Endodermal cell (in vitro differentiated cells): ENCODE results near the gene STT3A. TPM values are rescaled to one million over a fixed set of nuclear protein-coding genes. Genes with fewer than 3 reads are reported as not detected.

ENCODE experiments used
- DNase-seq: peaks from one replicate; pipeline ENCODE4 v3.0.0-alpha.2; 2017
- H3K27ac ChIP-seq: 2 replicates; pipeline ENCODE4 v1.5.1; 2013; ENCODE audit warnings: mild to moderate bottlenecking, low read depth, low read length, moderate library complexity
- H3K27me3 ChIP-seq: 2 replicates; pipeline ENCODE4 v1.6.1; 2013; ENCODE audit warnings: mild to moderate bottlenecking, low read length, moderate library complexity; ENCODE audit not compliant: insufficient read depth, control insufficient read depth, poor library complexity, severe bottlenecking
- H3K36me3 ChIP-seq: 2 replicates; pipeline ENCODE4 v1.7.0; 2013; ENCODE audit warnings: mild to moderate bottlenecking, low read length, moderate library complexity; ENCODE audit not compliant: control insufficient read depth, insufficient read depth
- H3K4me1 ChIP-seq: one replicate; pipeline ENCODE4 v1.7.0; 2013; ENCODE audit warnings: low read length; ENCODE audit not compliant: control insufficient read depth, insufficient read depth
- H3K4me3 ChIP-seq: 2 replicates; pipeline ENCODE4 v1.5.1; 2013; ENCODE audit warnings: mild to moderate bottlenecking, low read length, moderate library complexity
- H3K9ac ChIP-seq: 2 replicates; pipeline ENCODE4 v1.6.1; 2013; ENCODE audit warnings: mild to moderate bottlenecking, low read length, moderate library complexity; ENCODE audit not compliant: poor library complexity, severe bottlenecking; ENCODE audit errors: extremely low read depth
- H3K9me3 ChIP-seq: 2 replicates; pipeline ENCODE4 v1.6.1; 2013; ENCODE audit warnings: mild to moderate bottlenecking, low read length, moderate library complexity; ENCODE audit not compliant: control insufficient read depth
- H3K27ac Mint-ChIP-seq: 2 replicates; pipeline ENCODE4 v1.8.0; 2020; ENCODE audit warnings: mixed read lengths
- H3K27me3 Mint-ChIP-seq: 2 replicates; pipeline ENCODE4 v1.8.0; 2021; ENCODE audit warnings: mild to moderate bottlenecking, mixed read lengths; ENCODE audit not compliant: insufficient read depth
- H3K36me3 Mint-ChIP-seq: 2 replicates; pipeline ENCODE4 v1.8.0; 2020; ENCODE audit warnings: low read depth, mixed read lengths
- H3K4me1 Mint-ChIP-seq: 2 replicates; pipeline ENCODE4 v1.8.0; 2020; ENCODE audit warnings: mixed read lengths
- H3K4me3 Mint-ChIP-seq: 2 replicates; pipeline ENCODE4 v1.8.0; 2020; ENCODE audit warnings: mild to moderate bottlenecking, moderate library complexity, mixed read lengths
- H3K9me3 Mint-ChIP-seq: 2 replicates; pipeline ENCODE4 v1.8.0; 2020; ENCODE audit warnings: mild to moderate bottlenecking, mixed read lengths
- CTCF ChIP-seq: fragments of 200-600 bp; sonication (generic); conservative IDR thresholded peaks from 2 replicates; pipeline ENCODE4 v1.5.0; 2021; ENCODE audit warnings: antibody characterized with exemption, mild to moderate bottlenecking
- WGBS, 2 experiments: methylation state at CpG; one replicate each; pipeline versions ENCODE4 v1.1.5 to v1.1.7; 2013; ENCODE audit warnings: missing lambda C conversion rate in 2 of 2, mixed read lengths in 1 of 2; ENCODE audit not compliant: insufficient coverage in 1 of 2, insufficient read length in 1 of 2; 5-methylcytosine and 5-hydroxymethylcytosine counted together
- total RNA-seq, 2 donors: library from RNA; stranded (reverse); fragmentation: NEBNext Ultra II Directional in 1 of 2; extraction: Animal tissue kit (Norgen Biotek cat#: 25700) in 1 of 2; gene quantifications; 2 replicates in 1 of 2; 3 replicates in 1 of 2; pipeline ENCODE4 v1.2.1, GENCODE V29; 2021

STT3A gene
- total RNA-seq, 2 donors from 2014 or later, result 158 to 159 TPM

- no peaks in the 10 kb centered on the region for H3K27me3 ChIP-seq
- no peaks in the 10 kb centered on the region for H3K9me3 ChIP-seq
- Mint-ChIP-seq H3K4me3 (no peak overlapping the region), H3K27ac (no peak overlapping the region), H3K9me3 (no peaks in the 10 kb centered on the region), H3K4me1 (peaks cover 19% of the 10 kb centered on the region), H3K36me3 (peaks cover 13% of the 10 kb centered on the region), H3K27me3 (no peaks in the 10 kb centered on the region)
- H3K9ac ChIP-seq, result no peak overlapping the region
- no peak for TF ChIP-seq CTCF
- H3K36me3 ChIP-seq, result peaks cover 11% of the 10 kb centered on the region
- 81 to 86% methylated on average over 1 to 3 of the region's 3 CpGs for WGBS, 2 experiments
- no peak overlapping the region for H3K4me3 ChIP-seq
- DNase-seq, result no peak
- no peaks in the 10 kb centered on the region for H3K4me1 ChIP-seq
- H3K27ac ChIP-seq, result no peak overlapping the region
Observed at GRCh38 chr11:125588505-125588904, 4.1 kb upstream of the STT3A start.

GRCh38 chr11:125591649-125592304, 875 bp upstream of the STT3A start:
- Histone ChIP-seq H3K4me1 (no peaks in the 10 kb centered on the region), H3K4me3 (peak overlapping the region; percentile 97), H3K9ac (peak overlapping the region; percentile 97), H3K27ac (peak overlapping the region; percentile 89), H3K9me3 (no peaks in the 10 kb centered on the region), H3K36me3 (peaks cover 17% of the 10 kb centered on the region), H3K27me3 (no peaks in the 10 kb centered on the region)
- peak overlapping the region; percentile 95 for H3K27ac Mint-ChIP-seq
- H3K4me1 Mint-ChIP-seq, result peaks cover 23% of the 10 kb centered on the region
- no peaks in the 10 kb centered on the region for H3K9me3 Mint-ChIP-seq
- H3K36me3 Mint-ChIP-seq, result peaks cover 14% of the 10 kb centered on the region
- WGBS, 2 experiments, result 11 to 17% methylated on average over 25 to 30 of the region's 30 CpGs
- no peak for DNase-seq
- no peak for TF ChIP-seq CTCF
- H3K27me3 Mint-ChIP-seq, result no peaks in the 10 kb centered on the region
- H3K4me3 Mint-ChIP-seq, result peak overlapping the region; percentile 95

- Mint-ChIP-seq H3K4me1 (peaks cover 14% of the 10 kb centered on the region), H3K36me3 (peaks cover 28% of the 10 kb centered on the region), H3K9me3 (no peaks in the 10 kb centered on the region), H3K27me3 (no peaks in the 10 kb centered on the region), H3K4me3 (peak overlapping the region; percentile 95), H3K27ac (peak overlapping the region; percentile 89)
- Histone ChIP-seq H3K27ac (peak overlapping the region; percentile 51), H3K9me3 (no peaks in the 10 kb centered on the region), H3K9ac (peak overlapping the region; percentile 68), H3K4me3 (peak overlapping the region; percentile 97), H3K27me3 (no peaks in the 10 kb centered on the region), H3K4me1 (no peaks in the 10 kb centered on the region), H3K36me3 (peaks cover 32% of the 10 kb centered on the region)
- no peak for DNase-seq
- 6 to 7% methylated on average over 15 to 18 of the region's 18 CpGs for WGBS, 2 experiments
- TF ChIP-seq CTCF, result no peak
Observed at GRCh38 chr11:125593114-125593820, 615 bp downstream of the STT3A start.
